Inflammatory macrophage treated with lipopolysaccharide for 4 hours (primary cell): ENCODE data around the gene RYR3.

ENCODE experiments used
- DNase-seq: peaks from one replicate; pipeline ENCODE4 v3.0.0-alpha.2; 2020

Gene RYR3

GRCh38 chr15:33454346-33454745 lies 143.6 kb downstream of the RYR3 start:
- no peak for DNase-seq

DNA sequence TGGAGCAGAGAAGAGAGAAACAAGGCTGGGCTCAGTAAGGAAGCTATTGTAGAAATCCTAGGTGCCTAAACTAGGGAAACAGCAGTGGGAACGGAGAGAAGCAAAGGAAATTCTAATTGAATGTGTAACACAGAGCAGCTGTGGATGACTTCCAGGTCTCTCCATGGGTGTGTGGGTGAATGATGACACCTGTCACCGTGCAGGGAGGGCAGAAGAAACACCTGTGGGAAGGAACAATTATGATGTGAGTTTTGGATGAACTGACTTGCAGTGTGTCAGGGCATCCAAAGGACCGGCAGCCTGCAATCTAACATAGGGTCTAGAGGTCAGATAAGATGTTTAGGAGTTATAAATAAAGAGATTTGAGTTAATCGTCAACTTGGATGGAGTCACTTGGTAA lies 144.2 kb downstream of the RYR3 start:
- no peak for DNase-seq

DNA sequence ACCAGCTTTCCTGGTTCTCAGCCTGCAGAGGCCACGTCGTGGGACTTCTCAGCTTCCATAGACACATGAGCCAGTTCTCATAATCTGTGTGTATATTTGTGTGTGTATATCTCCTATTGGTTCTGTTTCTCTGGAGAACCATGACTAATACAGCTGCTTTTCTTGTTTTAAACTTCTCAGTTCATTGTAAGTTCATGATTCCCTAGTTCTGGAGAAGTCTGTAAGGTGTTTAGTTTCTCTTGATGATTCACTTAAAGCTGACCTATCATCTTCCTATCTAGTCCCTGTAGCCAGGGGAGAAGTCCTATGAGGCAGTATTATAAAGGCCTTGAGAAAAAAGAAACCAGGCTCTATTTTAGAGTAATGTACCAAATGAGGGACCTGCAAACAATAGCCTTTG lies 147.7 kb downstream of the RYR3 start:
- DNase-seq, result no peak

DNA sequence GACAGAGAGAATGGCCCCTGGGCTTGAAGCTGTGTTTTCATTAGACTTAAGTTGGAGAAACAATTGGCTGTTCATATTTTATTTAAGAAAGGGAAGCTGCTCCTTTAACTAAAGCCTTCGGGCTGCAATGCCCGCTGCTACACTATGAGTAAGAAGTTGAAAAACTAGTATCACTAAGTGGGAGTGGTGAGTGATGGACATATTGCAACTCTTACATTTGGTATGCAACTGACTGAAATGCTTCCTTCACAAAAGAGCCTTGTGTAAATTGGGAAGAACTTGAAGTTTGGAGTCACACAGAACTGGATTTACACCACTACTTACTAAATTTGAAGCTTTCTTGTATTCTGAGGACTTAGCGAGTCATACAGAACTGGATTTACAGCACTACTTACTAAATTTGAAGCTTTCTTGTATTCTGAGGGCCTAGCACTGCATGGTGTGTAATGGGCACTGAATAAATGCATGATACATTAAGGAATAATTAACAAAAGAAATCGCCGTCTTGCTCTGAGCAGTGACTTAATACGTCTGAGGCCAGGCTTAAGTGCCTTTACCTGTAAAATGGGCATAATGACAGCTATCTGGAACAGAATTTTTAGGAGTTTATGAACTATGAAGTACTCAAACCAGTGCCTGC lies 149.5 kb downstream of the RYR3 start:
- no peak for DNase-seq

DNA sequence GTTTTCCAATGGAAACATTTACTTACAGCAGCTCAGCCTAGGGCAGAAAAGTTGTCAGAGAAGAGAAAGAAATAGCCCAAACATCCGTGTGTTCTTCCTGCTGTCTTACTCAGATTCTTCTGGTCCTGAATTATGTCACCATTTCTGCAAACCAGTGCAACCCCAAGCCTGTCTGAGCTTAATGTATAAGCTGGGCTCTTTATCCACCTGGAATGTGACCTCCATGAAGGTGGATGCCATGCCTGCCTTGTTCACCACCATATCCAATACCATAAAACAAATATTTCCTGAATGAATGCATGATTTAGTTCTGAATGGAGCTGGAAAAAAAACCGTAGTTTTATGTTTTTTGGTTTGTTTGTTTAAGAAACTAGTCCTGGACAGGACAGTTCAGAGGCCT lies 150.9 kb downstream of the RYR3 start:
- no peak for DNase-seq

- no peak for DNase-seq
Measured at GRCh38 chr15:33467146-33467815, 156.5 kb downstream of the RYR3 start.

- DNase-seq, result no peak
Measured at GRCh38 chr15:33467816-33468163, 157.0 kb downstream of the RYR3 start.

DNA sequence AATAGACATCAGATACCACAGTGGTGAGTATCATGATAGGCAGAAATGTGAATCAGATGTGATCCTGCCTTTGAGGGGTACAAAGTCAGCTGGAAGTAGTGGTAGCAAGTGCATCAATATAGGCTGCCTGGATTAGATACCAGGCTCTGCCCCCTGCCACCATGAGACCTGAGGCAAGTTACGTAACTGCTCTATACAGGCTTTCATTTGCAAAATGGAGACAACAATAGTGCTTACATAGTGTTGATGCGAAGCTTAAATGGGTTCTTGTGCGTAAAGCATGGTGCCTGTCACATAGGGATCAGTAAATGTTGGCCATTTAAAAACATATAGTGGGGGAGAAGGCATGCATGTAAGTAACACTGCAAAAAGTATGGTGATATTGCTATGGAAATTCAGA lies 158.0 kb downstream of the RYR3 start:
- no peak for DNase-seq

DNA sequence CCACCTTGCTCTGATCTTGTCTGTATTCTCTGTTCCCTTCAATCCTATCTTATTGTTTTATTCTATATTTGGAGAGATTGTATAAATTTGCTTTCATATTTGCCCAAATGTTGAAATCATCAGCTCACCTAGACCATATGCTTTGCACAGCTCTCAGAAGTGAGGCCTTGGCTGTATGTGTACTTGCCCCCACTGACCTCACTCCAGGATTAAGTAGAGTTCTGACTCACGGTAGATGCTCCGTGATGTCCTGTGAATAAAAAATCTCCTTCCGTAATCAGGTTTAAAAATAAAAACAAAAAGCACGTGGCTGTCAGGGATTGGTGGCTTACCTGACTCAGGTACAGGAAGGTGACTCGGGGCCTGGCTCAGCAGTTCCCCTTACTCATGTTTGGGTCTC lies 162.2 kb downstream of the RYR3 start:
- no peak for DNase-seq

GRCh38 chr15:33473714-33474113 lies 162.9 kb downstream of the RYR3 start:
- no peak for DNase-seq

GRCh38 chr15:33476076-33476475 lies 165.3 kb downstream of the RYR3 start:
- DNase-seq, result no peak

DNA sequence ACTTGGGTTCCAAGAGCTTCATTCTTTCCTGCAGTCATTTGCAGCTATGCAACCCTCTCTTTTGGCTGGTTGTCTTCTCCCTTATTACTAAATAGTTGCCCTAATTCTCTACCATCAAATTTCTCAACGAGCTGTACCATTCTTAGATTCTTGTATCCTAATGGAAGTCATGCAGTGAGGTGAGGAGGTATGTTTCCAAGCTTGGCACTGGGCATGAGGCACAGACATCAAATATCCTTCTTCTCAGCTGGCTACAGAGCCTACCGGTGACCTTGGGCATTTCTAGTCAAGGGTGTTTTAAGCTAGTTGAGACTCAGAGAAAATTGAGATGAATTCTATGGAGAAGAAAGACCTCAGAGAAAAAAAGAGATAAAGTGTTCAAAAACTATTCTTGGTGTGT lies 166.1 kb downstream of the RYR3 start:
- no peak for DNase-seq

DNA sequence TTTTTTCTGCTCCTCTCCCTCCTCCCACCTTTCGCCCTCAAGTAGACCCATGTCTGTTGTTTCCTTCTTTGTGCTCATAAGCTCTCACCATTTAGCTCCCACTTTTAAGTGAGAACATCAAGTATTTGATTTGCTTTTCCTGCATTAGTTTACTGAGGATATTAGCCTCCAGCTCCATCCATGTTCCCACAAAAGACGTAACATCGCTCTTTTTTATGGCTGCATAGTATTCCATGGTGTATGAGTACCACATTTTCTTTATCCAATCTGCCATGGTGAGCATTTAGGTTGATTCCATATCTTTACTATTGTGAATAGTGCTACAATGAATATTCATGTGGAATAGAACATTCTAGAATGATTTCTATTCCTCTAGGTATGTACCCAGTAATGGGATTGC lies 178.6 kb downstream of the RYR3 start:
- no peak for DNase-seq

GRCh38 chr15:33490703-33491102 lies 179.9 kb downstream of the RYR3 start:
- no peak for DNase-seq

- DNase-seq, result no peak
Measured at GRCh38 chr15:33492434-33493052, 181.8 kb downstream of the RYR3 start.

- DNase-seq, result no peak
Measured at GRCh38 chr15:33494306-33494705, 183.5 kb downstream of the RYR3 start.

- DNase-seq, result no peak
Measured at GRCh38 chr15:33500432-33501195, 189.8 kb downstream of the RYR3 start.

DNA sequence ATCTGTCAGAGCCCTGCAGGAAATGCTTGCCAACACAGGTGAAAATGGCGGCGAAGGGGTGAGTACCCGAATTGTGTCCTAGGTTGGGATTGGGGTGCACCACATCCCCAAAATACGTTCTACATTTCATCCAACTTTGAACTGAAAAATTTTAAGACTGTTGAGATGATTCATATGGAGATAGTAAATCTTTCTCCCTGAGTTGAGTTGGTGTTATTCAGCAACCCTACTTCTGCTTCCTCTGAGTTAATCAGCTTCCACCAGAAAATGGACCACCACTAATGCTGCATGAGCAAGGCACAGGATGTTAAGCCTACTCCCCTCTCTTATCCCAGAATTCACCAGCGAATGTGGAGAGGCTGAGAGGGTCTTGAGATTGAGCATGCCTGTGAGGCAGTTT lies 192.9 kb downstream of the RYR3 start:
- no peak for DNase-seq

- DNase-seq, result no peak
Measured at GRCh38 chr15:33506781-33507296, 196.1 kb downstream of the RYR3 start.

- DNase-seq, result no peak
Measured at GRCh38 chr15:33508703-33509102, 197.9 kb downstream of the RYR3 start.

DNA sequence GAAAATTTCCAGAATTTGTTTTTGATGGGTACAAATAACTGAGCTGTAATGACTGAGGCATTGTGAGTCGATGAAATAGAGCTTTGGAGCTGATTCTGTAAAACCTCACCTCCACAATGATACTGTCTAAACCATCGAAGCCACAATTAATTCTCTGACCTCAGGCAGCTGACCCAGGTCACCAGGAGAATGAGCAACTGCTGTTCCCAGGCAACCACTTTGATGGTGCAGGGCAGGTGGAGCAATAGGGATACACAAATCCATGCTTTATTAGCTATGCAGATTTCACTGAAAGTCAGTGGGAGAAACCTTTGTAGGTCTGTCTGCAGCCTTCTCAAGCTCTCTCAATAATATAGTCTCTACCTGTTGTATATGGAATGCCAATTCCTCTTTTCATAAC lies 204.4 kb downstream of the RYR3 start:
- DNase-seq, result no peak

GRCh38 chr15:33516563-33516962 lies 205.8 kb downstream of the RYR3 start:
- DNase-seq, result no peak

- no peak for DNase-seq
Measured at GRCh38 chr15:33517944-33518343, 207.2 kb downstream of the RYR3 start.

DNA sequence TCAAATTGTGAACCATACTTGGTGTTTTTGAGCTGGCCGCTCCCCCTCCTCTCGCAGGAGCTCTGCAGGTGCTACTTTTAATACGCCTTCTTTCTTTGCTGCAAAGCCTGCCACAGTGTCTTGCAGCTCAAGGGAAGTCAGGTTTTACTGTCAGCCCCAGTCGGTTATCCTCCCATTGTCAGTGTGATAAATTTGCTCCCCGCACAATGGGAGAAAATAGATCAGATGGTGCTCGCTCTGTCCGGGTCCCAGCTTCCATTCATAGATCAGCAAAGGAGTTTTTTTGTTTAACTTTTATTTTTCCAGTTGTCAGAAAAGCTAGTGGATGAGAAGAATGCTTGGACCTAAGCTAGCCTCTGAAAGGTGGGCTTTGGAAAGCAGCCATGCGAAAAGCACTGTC lies 207.7 kb downstream of the RYR3 start:
- no peak for DNase-seq
